ENCODE data around the gene PITRM1. TPM values are rescaled to one million over a fixed set of nuclear protein-coding genes. Genes with fewer than 3 reads are reported as not detected.
"Not testable (repeated sequence)": the region's sequence is repeated elsewhere in the genome, so short reads cannot be mapped to it uniquely, and the experiment has no call there.

Gene PITRM1
- total RNA-seq, 2 donors from 2014 or later, result 61.1 to 75.0 TPM

DNA sequence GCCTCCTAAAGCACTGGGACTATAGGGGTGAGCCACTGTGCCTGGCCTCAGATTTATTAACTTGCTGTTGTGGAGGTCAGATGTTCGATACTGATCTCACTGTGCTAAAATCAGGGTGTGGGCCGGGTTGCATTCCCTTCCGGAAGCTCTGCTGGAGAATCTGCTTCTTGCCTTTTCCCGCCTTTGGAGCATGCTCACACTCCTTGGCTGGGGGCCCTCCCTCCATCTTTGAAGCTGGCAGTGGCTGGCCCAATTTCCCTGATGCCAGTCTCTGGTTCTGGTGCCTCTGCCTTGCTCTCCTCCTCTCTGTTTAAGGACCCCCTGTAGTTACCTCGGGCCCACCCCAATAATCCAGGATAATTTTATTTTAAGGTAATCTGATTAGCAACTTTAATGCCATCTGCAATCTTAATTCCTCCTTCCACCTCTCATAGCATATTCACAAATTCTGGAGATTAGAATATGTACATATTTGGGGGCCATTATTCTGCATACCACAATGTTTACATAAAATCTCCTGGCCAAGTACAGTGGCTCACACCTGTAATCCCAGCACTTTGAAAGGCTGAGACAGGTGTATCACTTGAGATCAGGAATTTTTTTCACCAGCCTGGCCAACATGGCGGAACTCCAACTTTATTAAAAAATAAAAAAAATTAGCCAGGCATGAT, 7.9 kb upstream of the PITRM1 start:
- ATAC-seq (no peak), DNase-seq (ENCODE audit: low spot score in 2 of 2) (no peak)
- Mint-ChIP-seq H3K9me3 (no peaks in the 10 kb centered on the region), H3K27ac (no peak overlapping the region), H3K36me3 (no peaks in the 10 kb centered on the region)

GRCh38 chr10:3179174-3179573, 6.6 kb upstream of the PITRM1 start:
- no peaks in the 10 kb centered on the region for H3K9me3 Mint-ChIP-seq
- H3K27ac Mint-ChIP-seq, result no peak overlapping the region
- H3K36me3 Mint-ChIP-seq, result no peaks in the 10 kb centered on the region
- ATAC-seq (no peak), DNase-seq (ENCODE audit: low spot score in 2 of 2) (no peak)

DNA sequence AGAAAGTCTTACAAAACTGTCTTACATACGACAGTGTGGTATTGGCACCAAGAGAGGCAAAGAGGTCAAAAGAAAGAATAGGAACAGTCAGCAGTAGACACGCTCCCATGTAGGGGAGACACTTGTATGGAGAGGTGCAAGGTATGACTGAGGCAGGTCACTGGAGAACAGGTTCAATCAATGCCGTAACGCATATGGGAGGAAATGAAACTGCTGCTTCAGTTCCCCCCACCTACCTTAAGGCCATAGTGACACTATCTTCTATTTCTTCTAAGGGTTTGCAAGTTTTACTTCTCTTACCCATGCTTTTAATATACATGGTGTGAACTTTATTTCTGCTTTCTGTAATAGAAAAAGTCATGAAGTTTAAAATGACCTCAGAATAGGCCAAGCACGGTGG, 5.5 kb upstream of the PITRM1 start:
- H3K27ac Mint-ChIP-seq, result no peak overlapping the region
- H3K36me3 Mint-ChIP-seq, result no peaks in the 10 kb centered on the region
- peaks cover 0 to 2% of the 10 kb centered on the region in 2 donors for H3K9me3 Mint-ChIP-seq
- ATAC-seq, result no peak
- no peak for DNase-seq (ENCODE audit: low spot score in 2 of 2)

DNA sequence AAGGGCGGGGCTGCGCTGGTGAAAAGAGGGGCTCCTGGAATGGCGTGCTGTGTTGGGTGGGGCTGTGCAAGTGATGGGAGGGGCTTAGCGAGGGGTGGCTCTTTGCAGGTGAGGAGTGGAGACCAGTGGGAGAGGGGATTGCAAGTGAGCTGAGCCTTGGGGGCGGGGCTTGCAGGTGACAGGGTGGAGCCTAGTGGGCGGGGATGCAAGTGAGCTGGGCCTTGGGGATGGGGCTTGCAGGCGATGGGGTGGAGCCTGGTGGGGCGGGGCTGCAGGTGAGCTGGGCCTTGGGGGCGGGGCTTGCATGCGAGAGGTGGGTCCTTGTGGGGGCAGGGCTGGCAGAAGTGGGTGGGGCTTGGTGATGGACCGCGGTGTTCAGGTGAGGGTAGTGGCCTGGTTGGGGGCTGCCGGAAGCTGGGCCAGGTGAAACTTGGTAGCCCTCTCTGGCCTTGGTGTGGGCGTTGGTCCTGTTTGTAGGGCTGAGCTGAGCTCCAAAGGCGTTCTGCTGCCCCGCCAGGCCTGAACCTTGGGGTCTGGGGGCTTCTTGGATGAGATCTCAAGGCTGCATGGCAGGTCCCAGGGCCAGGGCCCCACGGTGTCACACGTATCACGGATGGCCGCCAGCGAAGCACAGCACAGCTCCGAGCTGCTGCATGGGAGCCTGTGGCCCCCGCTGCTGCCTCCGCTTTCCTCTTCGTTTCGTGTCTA, 743 bp upstream of the PITRM1 start:
- DNase-seq (ENCODE audit: low spot score in 2 of 2), result no peak
- ATAC-seq, result peak in 1 of 2 donors; percentile 20
- peaks cover 6 to 12% of the 10 kb centered on the region in 2 donors for H3K36me3 Mint-ChIP-seq
- peak overlapping the region; percentile 85 to 90 for H3K27ac Mint-ChIP-seq
- H3K9me3 Mint-ChIP-seq, result peaks cover 0 to 4% of the 10 kb centered on the region in 2 donors

DNA sequence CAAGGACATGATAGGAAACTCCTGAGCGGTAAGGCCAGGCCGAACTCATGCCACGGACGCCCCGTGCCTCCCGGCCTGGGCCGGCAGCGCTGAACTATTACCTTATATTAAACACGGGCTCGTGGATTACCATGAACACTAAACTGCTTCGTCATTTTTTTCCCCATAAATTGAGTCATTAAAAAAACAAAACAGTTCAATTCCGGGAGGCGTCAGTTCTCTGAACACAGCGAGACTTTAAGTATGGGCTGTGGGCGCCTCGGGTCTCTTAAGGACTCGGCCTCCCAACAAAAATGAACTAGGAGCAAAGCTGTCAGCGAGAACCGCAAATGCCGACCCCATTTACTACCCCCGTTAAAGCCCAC, 519 bp downstream of the PITRM1 start:
- ATAC-seq, result peak; percentile 1
- peak overlapping the region; percentile 78 to 90 for H3K27ac Mint-ChIP-seq
- DNase-seq (ENCODE audit: low spot score in 2 of 2), result peak in 1 of 2 donors; percentile 37
- peaks cover 6 to 12% of the 10 kb centered on the region in 2 donors for H3K36me3 Mint-ChIP-seq
- H3K9me3 Mint-ChIP-seq, result peaks cover 0 to 4% of the 10 kb centered on the region in 2 donors

- peak overlapping the region; percentile 78 to 90 for H3K27ac Mint-ChIP-seq
Measured at GRCh38 chr10:3171488-3171887, 1.1 kb downstream of the PITRM1 start.

DNA sequence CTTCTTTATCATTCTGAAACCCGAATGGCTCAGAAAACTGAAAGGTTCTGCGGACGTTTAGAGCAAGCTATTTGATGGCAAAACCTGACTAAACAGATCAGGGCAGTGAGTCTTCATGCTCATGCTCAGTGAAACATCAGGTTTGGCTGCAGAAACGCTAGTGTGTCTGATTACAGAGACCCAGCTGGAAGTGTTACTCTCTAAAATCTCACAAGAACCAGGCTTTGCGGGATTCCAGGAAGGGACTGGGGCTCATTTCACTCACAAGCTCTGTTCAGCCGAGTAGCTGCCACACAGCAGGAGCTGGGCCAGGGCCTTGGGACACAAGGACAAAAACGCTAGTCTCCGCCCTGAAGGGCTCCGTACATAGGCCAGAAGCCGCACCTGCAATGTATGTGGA, 2.9 kb downstream of the PITRM1 start:
- Mint-ChIP-seq H3K9me3 (peaks cover 0 to 4% of the 10 kb centered on the region in 2 donors), H3K36me3 (peaks cover 12 to 21% of the 10 kb centered on the region in 2 donors), H3K27ac (peak overlapping the region in 1 of 2 donors; percentile 64)
- ATAC-seq (no peak), DNase-seq (ENCODE audit: low spot score in 2 of 2) (no peak)

More at GRCh38 chr10:3171488-3171887, 1.1 kb downstream of the PITRM1 start:
- ATAC-seq; DNase-seq (ENCODE audit: low spot score in 2 of 2); H3K9me3 Mint-ChIP-seq: not testable (repeated sequence)
- peaks cover 10 to 12% of the 10 kb centered on the region in 2 donors for H3K36me3 Mint-ChIP-seq

- Mint-ChIP-seq H3K36me3 (peaks cover 12 to 21% of the 10 kb centered on the region in 2 donors), H3K27ac (peak overlapping the region; percentile 41 to 64), H3K9me3 (peaks cover 0 to 4% of the 10 kb centered on the region in 2 donors)
- ATAC-seq (no peak), DNase-seq (ENCODE audit: low spot score in 2 of 2) (no peak)
Measured at GRCh38 chr10:3169271-3169670, 3.3 kb downstream of the PITRM1 start.

DNA sequence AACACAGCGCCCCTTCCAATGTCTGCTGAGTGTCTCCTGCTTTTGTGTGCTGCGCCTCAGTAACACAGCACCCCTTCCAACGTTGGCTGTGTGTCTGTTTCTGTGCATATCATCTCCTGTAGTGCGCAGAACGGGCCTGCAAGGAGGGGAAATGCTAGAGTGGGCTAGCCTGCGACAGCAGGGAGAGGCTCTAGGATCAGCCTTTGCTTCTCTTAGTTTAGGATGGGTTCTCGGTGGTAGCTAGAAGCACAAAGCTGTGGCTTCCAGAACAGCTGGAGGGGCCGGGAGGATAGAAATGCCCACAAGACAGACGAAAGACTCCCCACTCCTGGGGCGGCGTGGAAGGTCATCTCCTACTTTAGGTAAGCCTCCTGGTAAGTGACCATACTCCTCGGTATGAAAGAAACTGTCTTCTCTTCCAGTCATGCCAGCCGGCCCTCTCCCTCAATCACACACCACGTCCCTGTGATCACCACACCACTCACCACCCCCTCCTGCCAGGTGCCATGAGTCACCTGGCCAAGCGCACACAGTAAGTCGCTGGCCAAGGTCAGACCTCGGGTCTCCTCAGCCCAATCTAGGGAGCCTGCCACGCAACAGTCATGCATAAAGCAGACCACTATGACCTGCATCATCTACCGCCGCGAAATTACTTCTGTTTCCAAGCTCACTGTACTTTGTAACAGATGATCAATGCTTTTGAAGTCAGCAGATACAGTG, 4.8 kb downstream of the PITRM1 start:
- peaks cover 12 to 21% of the 10 kb centered on the region in 2 donors for H3K36me3 Mint-ChIP-seq
- no peaks in the 10 kb centered on the region for H3K9me3 Mint-ChIP-seq
- DNase-seq (ENCODE audit: low spot score in 2 of 2), result no peak
- no peak for ATAC-seq
- no peak overlapping the region for H3K27ac Mint-ChIP-seq

- no peaks in the 10 kb centered on the region for H3K9me3 Mint-ChIP-seq
- no peak overlapping the region for H3K27ac Mint-ChIP-seq
- DNase-seq (ENCODE audit: low spot score in 2 of 2) (no peak), ATAC-seq (no peak)
- peaks cover 12 to 21% of the 10 kb centered on the region in 2 donors for H3K36me3 Mint-ChIP-seq
Measured at GRCh38 chr10:3166496-3167290, 5.9 kb downstream of the PITRM1 start.

DNA sequence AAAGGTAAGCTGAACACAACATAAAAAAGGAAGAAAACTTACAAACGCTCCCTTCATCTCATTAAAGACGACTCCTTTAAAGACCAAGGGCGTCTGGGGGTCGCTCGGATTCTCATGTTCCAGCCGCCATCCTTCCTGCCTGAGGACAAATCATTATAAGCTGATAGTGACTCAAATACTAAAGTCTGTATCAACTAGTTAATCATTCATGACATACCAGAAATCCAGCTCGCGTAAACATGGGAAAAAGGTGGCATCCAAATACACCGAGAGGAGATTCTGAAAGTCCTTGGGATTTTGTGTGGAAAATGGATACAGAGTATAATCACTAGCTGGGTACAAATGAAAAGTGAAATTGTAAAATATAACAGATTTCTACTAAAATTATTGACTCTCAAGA, 7.4 kb downstream of the PITRM1 start:
- H3K27ac Mint-ChIP-seq, result no peak overlapping the region
- no peaks in the 10 kb centered on the region for H3K9me3 Mint-ChIP-seq
- peaks cover 12 to 21% of the 10 kb centered on the region in 2 donors for H3K36me3 Mint-ChIP-seq
- ATAC-seq (no peak), DNase-seq (ENCODE audit: low spot score in 2 of 2) (no peak)

- ATAC-seq (no peak), DNase-seq (ENCODE audit: low spot score in 2 of 2) (no peak)
- Mint-ChIP-seq H3K9me3 (no peaks in the 10 kb centered on the region), H3K36me3 (peaks cover 5 to 23% of the 10 kb centered on the region in 2 donors), H3K27ac (no peak overlapping the region)
Measured at GRCh38 chr10:3163879-3164278, 8.7 kb downstream of the PITRM1 start.

GRCh38 chr10:3162533-3162932, 10.0 kb downstream of the PITRM1 start:
- H3K9me3 Mint-ChIP-seq, result no peaks in the 10 kb centered on the region
- no peak for DNase-seq (ENCODE audit: low spot score in 2 of 2)
- peaks cover 0 to 33% of the 10 kb centered on the region in 2 donors for H3K36me3 Mint-ChIP-seq
- no peak for ATAC-seq
- no peak overlapping the region for H3K27ac Mint-ChIP-seq

DNA sequence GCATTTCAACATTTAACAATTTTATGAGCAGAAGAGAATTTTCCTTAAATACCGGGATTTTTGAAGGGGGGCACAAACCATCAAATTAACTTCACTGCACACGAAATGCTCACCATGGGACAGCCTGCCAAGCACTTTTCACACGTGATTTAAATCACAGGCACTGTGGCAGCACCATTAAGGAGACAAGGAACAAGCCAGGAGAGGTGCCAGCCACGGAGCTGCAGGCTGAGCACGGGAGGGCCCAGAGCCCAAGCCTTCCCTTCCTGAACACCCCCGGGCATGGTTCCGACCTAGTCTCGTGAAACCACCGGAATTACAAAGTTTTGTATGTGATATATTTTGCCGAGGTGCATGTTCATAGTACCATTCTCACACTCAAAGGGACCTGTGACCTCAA, 13.4 kb downstream of the PITRM1 start:
- no peaks in the 10 kb centered on the region for H3K9me3 Mint-ChIP-seq
- H3K36me3 Mint-ChIP-seq, result peaks cover 12 to 20% of the 10 kb centered on the region in 2 donors
- no peak overlapping the region for H3K27ac Mint-ChIP-seq

GRCh38 chr10:3154666-3155065, 17.9 kb downstream of the PITRM1 start:
- DNase-seq (ENCODE audit: low spot score in 2 of 2), result no peak

More for the DNA sequence above, 13.4 kb downstream of the PITRM1 start:
- ATAC-seq (no peak), DNase-seq (ENCODE audit: low spot score in 2 of 2) (no peak)

GRCh38 chr10:3152566-3152935, 20.0 kb downstream of the PITRM1 start:
- peak in 1 of 2 donors; percentile 27 for ATAC-seq
- no peak for DNase-seq (ENCODE audit: low spot score in 2 of 2)
- Mint-ChIP-seq H3K27ac (peak overlapping the region in 1 of 2 donors; percentile 95), H3K36me3 (peaks cover 7 to 19% of the 10 kb centered on the region in 2 donors), H3K9me3 (no peaks in the 10 kb centered on the region)

More at GRCh38 chr10:3154666-3155065, 17.9 kb downstream of the PITRM1 start:
- no peak overlapping the region for H3K27ac Mint-ChIP-seq
- ATAC-seq, result no peak
- no peaks in the 10 kb centered on the region for H3K9me3 Mint-ChIP-seq
- H3K36me3 Mint-ChIP-seq, result peaks cover 19 to 20% of the 10 kb centered on the region in 2 donors
